ENCODE measurements around the gene SNTN. TPM values are rescaled to one million over a fixed set of nuclear protein-coding genes. Genes with fewer than 3 reads are reported as not detected.

Gene SNTN
- total and polyA plus RNA-seq, 2 experiments from 2014 or later = 0.70 TPM; not detected in 1

DNA sequence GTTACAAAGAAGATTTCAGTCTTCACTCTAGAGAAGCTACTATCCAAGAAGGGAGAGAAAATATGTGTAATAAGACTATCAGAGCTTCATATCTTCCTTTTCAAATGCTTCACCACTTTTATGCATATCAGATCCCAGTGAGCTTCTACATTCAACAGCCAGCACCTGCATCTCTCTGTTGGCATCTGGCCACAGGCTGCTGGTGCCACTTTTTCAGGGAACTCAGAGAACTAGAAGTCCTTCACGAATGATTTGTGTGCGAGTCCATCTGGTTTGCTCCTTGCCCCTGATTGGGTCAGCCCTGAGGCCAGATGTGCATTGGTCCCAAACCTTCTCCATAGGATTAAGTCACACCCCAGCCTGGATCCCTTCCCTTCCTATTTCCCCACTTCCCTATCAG is 22.1 kb downstream of the SNTN start (continued):
- TF ChIP-seq, protein P1, sequence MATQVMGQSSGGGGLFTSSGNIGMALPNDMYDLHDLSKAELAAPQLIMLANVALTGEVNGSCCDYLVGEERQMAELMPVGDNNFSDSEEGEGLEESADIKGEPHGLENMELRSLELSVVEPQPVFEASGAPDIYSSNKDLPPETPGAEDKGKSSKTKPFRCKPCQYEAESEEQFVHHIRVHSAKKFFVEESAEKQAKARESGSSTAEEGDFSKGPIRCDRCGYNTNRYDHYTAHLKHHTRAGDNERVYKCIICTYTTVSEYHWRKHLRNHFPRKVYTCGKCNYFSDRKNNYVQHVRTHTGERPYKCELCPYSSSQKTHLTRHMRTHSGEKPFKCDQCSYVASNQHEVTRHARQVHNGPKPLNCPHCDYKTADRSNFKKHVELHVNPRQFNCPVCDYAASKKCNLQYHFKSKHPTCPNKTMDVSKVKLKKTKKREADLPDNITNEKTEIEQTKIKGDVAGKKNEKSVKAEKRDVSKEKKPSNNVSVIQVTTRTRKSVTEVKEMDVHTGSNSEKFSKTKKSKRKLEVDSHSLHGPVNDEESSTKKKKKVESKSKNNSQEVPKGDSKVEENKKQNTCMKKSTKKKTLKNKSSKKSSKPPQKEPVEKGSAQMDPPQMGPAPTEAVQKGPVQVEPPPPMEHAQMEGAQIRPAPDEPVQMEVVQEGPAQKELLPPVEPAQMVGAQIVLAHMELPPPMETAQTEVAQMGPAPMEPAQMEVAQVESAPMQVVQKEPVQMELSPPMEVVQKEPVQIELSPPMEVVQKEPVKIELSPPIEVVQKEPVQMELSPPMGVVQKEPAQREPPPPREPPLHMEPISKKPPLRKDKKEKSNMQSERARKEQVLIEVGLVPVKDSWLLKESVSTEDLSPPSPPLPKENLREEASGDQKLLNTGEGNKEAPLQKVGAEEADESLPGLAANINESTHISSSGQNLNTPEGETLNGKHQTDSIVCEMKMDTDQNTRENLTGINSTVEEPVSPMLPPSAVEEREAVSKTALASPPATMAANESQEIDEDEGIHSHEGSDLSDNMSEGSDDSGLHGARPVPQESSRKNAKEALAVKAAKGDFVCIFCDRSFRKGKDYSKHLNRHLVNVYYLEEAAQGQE (IDR thresholded peaks at IDR 0.05; ENCODE audit: unreplicated experiment) = no peak
- TF ChIP-seq NANOG (IDR thresholded peaks at IDR 0.05; ENCODE audit: borderline replicate concordance) = no peak
- TF ChIP-seq, protein P2, sequence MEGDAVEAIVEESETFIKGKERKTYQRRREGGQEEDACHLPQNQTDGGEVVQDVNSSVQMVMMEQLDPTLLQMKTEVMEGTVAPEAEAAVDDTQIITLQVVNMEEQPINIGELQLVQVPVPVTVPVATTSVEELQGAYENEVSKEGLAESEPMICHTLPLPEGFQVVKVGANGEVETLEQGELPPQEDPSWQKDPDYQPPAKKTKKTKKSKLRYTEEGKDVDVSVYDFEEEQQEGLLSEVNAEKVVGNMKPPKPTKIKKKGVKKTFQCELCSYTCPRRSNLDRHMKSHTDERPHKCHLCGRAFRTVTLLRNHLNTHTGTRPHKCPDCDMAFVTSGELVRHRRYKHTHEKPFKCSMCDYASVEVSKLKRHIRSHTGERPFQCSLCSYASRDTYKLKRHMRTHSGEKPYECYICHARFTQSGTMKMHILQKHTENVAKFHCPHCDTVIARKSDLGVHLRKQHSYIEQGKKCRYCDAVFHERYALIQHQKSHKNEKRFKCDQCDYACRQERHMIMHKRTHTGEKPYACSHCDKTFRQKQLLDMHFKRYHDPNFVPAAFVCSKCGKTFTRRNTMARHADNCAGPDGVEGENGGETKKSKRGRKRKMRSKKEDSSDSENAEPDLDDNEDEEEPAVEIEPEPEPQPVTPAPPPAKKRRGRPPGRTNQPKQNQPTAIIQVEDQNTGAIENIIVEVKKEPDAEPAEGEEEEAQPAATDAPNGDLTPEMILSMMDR (conservative IDR thresholded peaks at IDR 0.05; ENCODE audit: low read depth in 2 of 2) = no peak
- TF ChIP-seq EZH2phosphoT487 (IDR thresholded peaks at IDR 0.05; ENCODE audit: unreplicated experiment) = no peak
- no peak for TF ChIP-seq JUNB (IDR thresholded peaks at IDR 0.05; ENCODE audit: unreplicated experiment)
- TF ChIP-seq ZNF114 (CRISPR knock-in tag; IDR thresholded peaks at IDR 0.05) = no peak

DNA sequence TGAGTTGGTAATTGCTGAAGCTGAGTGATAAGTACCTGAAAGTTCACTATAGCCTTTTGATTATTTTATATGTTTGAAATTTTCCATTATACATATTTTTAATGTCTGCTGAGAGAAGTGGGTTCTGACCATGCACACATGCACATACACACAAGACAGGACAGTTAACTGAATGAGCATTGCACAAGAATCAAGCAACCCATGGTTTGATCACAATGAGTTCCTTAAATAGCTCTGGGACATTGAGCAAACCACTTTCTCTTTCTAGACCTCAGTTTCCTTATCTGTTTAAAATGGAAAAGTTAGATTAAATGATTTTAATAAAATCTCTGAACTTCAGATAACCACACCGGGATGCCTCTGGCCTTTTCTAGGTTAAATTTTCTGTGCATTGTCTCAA is 26.7 kb downstream of the SNTN start:
- Histone ChIP-seq H3F3A (replicated peaks; ENCODE audit: low read depth) (no peaks in the 10 kb centered on the region), H3K79me2 (replicated peaks; ENCODE audit: insufficient read depth) (no peaks in the 10 kb centered on the region), H2AFZ (no peak overlapping the region), H4K20me1 (replicated peaks; ENCODE audit: insufficient read depth) (no peaks in the 10 kb centered on the region), H3K4me3 (no peak overlapping the region), H3K4me2 (no peak overlapping the region), H3K9me2 (ENCODE audit: insufficient read depth) (0 out of 2 replicates have a peak, but pooled peaks cover 3% of the 10 kb centered on the region), H3K36me3 (ENCODE audit: insufficient read depth) (no peaks in the 10 kb centered on the region), H3K27ac (ENCODE audit: low read depth) (no peak overlapping the region), H3K4me1 (ENCODE audit: insufficient read depth) (no peaks in the 10 kb centered on the region), H3K27me3 (ENCODE audit: insufficient read depth) (no peaks in the 10 kb centered on the region)
- no peaks in the 10 kb centered on the region; the same call in 2 of the 3 replicates for H3K9me3 Mint-ChIP-seq
- H3K4me3 Mint-ChIP-seq = no peak overlapping the region
- ATAC-seq = no peak
- no peaks in the 10 kb centered on the region for H3K4me1 Mint-ChIP-seq
- H3K27me3 Mint-ChIP-seq (ENCODE audit: insufficient read depth, low read depth, poor library complexity) = no peaks in the 10 kb centered on the region
- no peak overlapping the region for H3K27ac Mint-ChIP-seq
- DNase-seq (ENCODE audit: low spot score) = no peak
- H3K36me3 Mint-ChIP-seq (ENCODE audit: low read depth) = no peaks in the 10 kb centered on the region
- TF ChIP-seq EZH2phosphoT487 (IDR thresholded peaks at IDR 0.05; ENCODE audit: unreplicated experiment) (no peak), CREB1 (CRISPR knock-in tag; IDR thresholded peaks at IDR 0.05; ENCODE audit: low read depth) (no peak), STAT1 (IDR thresholded peaks at IDR 0.05; ENCODE audit: unreplicated experiment) (no peak), ZNF114 (CRISPR knock-in tag; IDR thresholded peaks at IDR 0.05) (no peak), POLR2AphosphoS5 (IDR thresholded peaks at IDR 0.05; ENCODE audit: low read depth) (no peak), JUNB (IDR thresholded peaks at IDR 0.05; ENCODE audit: unreplicated experiment) (no peak), ZNF331 (CRISPR knock-in tag; IDR thresholded peaks at IDR 0.05; ENCODE audit: low read depth) (no peak), EZH2 (IDR thresholded peaks at IDR 0.05; ENCODE audit: low read depth, unreplicated experiment) (no peak)
- TF ChIP-seq, protein P3, sequence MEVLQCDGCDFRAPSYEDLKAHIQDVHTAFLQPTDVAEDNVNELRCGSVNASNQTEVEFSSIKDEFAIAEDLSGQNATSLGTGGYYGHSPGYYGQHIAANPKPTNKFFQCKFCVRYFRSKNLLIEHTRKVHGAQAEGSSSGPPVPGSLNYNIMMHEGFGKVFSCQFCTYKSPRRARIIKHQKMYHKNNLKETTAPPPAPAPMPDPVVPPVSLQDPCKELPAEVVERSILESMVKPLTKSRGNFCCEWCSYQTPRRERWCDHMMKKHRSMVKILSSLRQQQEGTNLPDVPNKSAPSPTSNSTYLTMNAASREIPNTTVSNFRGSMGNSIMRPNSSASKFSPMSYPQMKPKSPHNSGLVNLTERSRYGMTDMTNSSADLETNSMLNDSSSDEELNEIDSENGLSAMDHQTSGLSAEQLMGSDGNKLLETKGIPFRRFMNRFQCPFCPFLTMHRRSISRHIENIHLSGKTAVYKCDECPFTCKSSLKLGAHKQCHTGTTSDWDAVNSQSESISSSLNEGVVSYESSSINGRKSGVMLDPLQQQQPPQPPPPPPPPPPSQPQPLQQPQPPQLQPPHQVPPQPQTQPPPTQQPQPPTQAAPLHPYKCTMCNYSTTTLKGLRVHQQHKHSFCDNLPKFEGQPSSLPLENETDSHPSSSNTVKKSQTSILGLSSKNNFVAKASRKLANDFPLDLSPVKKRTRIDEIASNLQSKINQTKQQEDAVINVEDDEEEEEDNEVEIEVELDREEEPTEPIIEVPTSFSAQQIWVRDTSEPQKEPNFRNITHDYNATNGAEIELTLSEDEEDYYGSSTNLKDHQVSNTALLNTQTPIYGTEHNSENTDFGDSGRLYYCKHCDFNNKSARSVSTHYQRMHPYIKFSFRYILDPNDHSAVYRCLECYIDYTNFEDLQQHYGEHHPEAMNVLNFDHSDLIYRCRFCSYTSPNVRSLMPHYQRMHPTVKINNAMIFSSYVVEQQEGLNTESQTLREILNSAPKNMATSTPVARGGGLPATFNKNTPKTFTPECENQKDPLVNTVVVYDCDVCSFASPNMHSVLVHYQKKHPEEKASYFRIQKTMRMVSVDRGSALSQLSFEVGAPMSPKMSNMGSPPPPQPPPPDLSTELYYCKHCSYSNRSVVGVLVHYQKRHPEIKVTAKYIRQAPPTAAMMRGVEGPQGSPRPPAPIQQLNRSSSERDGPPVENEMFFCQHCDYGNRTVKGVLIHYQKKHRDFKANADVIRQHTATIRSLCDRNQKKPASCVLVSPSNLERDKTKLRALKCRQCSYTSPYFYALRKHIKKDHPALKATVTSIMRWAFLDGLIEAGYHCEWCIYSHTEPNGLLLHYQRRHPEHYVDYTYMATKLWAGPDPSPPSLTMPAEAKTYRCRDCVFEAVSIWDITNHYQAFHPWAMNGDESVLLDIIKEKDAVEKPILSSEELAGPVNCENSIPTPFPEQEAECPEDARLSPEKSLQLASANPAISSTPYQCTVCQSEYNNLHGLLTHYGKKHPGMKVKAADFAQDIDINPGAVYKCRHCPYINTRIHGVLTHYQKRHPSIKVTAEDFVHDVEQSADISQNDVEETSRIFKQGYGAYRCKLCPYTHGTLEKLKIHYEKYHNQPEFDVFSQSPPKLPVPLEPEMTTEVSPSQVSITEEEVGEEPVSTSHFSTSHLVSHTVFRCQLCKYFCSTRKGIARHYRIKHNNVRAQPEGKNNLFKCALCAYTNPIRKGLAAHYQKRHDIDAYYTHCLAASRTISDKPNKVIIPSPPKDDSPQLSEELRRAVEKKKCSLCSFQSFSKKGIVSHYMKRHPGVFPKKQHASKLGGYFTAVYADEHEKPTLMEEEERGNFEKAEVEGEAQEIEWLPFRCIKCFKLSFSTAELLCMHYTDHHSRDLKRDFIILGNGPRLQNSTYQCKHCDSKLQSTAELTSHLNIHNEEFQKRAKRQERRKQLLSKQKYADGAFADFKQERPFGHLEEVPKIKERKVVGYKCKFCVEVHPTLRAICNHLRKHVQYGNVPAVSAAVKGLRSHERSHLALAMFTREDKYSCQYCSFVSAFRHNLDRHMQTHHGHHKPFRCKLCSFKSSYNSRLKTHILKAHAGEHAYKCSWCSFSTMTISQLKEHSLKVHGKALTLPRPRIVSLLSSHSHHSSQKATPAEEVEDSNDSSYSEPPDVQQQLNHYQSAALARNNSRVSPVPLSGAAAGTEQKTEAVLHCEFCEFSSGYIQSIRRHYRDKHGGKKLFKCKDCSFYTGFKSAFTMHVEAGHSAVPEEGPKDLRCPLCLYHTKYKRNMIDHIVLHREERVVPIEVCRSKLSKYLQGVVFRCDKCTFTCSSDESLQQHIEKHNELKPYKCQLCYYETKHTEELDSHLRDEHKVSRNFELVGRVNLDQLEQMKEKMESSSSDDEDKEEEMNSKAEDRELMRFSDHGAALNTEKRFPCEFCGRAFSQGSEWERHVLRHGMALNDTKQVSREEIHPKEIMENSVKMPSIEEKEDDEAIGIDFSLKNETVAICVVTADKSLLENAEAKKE (CRISPR knock-in tag; IDR thresholded peaks at IDR 0.05) = no peak
